ENCODE data around the gene DNAH11. TPM values are rescaled to one million over a fixed set of nuclear protein-coding genes. Genes with fewer than 3 reads are reported as not detected.

Gene DNAH11
- total and polyA plus RNA-seq, 2 of the 8 experiments (the other 6 are each of a cell fraction or from before 2014, with no cell fraction given) = 1.8 to 4.9 TPM

- TF ChIP-seq RBBP5 (IDR thresholded peaks at IDR 0.05; ENCODE audit: borderline replicate concordance, low read depth, low read length) = no peak
- no peak for TF ChIP-seq SP2 (IDR thresholded peaks at IDR 0.05; ENCODE audit: low read length)
- no peak for TF ChIP-seq BCL11A (IDR thresholded peaks at IDR 0.05; ENCODE audit: low read depth in 2 of 2, low read length in 2 of 2)
- no peak for TF ChIP-seq CTBP2 (IDR thresholded peaks at IDR 0.05; ENCODE audit: borderline replicate concordance, insufficient read depth, insufficient read length, low read length)
- no peak for TF ChIP-seq ASH2L (IDR thresholded peaks at IDR 0.05; ENCODE audit: low read length)
- TF ChIP-seq, protein P1, sequence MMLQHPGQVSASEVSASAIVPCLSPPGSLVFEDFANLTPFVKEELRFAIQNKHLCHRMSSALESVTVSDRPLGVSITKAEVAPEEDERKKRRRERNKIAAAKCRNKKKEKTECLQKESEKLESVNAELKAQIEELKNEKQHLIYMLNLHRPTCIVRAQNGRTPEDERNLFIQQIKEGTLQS (IDR thresholded peaks at IDR 0.05; ENCODE audit: insufficient read depth, low read depth, low read length) = no peak
- TF ChIP-seq CEBPB (IDR thresholded peaks at IDR 0.05; ENCODE audit: low read depth, low read length) = no peak
- no peak for TF ChIP-seq FOSL1 (IDR thresholded peaks at IDR 0.05; ENCODE audit: insufficient read depth, low read depth, low read length)
- no peak for TF ChIP-seq NANOG (IDR thresholded peaks at IDR 0.05; ENCODE audit: insufficient read depth, low read depth, low read length, poor library complexity, severe bottlenecking)
- TF ChIP-seq CBX8 (IDR thresholded peaks at IDR 0.05; ENCODE audit: borderline replicate concordance, low read depth, low read length) = no peak
These were observed 370.3 kb downstream of the DNAH11 start (continued) for GRCh38 chr7:21912931-21913780.
